Kidney epithelial cell (primary cell): ENCODE data around the gene NSD2. TPM values are rescaled to one million over a fixed set of nuclear protein-coding genes. Genes with fewer than 3 reads are reported as not detected.

Source experiments
- DNase-seq: peaks from one replicate; pipeline ENCODE4 v3.0.0-alpha.2; 2010; ENCODE audit warnings: low read depth
- H3K27me3 ChIP-seq: 2 replicates; pipeline ENCODE4 v1.6.0; 2011; ENCODE audit warnings: low read length; ENCODE audit not compliant: control insufficient read depth, insufficient read depth
- H3K36me3 ChIP-seq: 2 replicates; pipeline ENCODE4 v1.5.1; 2011; ENCODE audit warnings: low read length; ENCODE audit not compliant: control insufficient read depth, insufficient read depth
- H3K4me3 ChIP-seq: 2 replicates; pipeline ENCODE4 v1.5.1; 2011; ENCODE audit warnings: low read depth, mild to moderate bottlenecking, control low read depth, low read length
- total RNA-seq: library from RNA; depleted of rRNA; stranded (reverse); fragments of >200 nt; gene quantifications from 2 replicates; pipeline ENCODE4 v1.2.3, GENCODE V29; 2015
- TF ChIP-seq, protein P1 (sequence below): IDR thresholded peaks from 2 replicates; pipeline ENCODE4 v1.5.1; 2011; ENCODE audit warnings: mild to moderate bottlenecking, moderate library complexity, low read length, control low read depth, inconsistent platforms; ENCODE audit not compliant: insufficient read depth, poor library complexity, severe bottlenecking

The NSD2 gene
- total RNA-seq, 1 donor from 2014 or later = 68.5 TPM

DNA sequence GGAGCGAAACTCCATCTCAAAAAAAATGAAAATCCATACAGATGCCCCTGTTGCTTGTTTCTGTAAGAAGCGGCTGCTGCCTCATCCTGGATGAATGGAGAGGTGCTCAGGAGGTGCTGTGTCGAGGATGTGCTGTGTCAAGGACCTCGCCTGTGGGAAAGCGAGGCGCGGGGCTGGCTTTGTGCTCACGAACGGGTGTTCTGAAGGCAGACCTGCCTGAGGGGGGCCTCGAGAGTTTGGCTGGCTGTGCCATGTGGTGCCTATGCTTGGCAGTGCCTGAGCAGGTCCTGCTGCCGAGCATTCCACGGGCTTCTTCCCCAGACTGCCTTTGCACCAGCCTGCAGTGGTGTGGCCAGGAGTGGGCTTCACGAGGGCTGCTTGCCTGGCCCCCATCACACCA lies 61.5 kb downstream of the NSD2 start:
- Histone ChIP-seq H3K36me3 (peaks cover 4% of the 10 kb centered on the region), H3K27me3 (no peaks in the 10 kb centered on the region), H3K4me3 (no peak overlapping the region)
- TF ChIP-seq, protein P1, sequence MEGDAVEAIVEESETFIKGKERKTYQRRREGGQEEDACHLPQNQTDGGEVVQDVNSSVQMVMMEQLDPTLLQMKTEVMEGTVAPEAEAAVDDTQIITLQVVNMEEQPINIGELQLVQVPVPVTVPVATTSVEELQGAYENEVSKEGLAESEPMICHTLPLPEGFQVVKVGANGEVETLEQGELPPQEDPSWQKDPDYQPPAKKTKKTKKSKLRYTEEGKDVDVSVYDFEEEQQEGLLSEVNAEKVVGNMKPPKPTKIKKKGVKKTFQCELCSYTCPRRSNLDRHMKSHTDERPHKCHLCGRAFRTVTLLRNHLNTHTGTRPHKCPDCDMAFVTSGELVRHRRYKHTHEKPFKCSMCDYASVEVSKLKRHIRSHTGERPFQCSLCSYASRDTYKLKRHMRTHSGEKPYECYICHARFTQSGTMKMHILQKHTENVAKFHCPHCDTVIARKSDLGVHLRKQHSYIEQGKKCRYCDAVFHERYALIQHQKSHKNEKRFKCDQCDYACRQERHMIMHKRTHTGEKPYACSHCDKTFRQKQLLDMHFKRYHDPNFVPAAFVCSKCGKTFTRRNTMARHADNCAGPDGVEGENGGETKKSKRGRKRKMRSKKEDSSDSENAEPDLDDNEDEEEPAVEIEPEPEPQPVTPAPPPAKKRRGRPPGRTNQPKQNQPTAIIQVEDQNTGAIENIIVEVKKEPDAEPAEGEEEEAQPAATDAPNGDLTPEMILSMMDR = no peak
- no peak for DNase-seq

DNA sequence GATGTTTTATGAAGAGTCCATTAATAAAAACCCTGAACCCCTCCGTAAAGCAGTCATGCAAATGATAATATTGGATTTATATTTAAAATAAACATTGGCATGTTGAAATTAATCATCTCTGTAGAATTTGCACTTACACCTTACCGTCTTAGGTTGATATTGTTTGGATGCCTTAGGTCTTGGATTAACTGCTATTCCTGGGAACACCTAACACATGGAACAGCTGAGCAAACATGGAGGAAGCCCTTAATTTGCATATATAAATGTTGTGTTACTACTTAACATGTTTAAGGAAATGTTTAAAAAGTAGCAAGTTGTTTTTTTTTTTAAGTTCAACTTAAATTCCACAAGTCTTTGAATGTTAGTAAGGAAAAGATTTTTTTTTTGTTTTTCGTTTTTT lies 62.5 kb downstream of the NSD2 start:
- Histone ChIP-seq H3K4me3 (no peak overlapping the region), H3K36me3 (peaks cover 4% of the 10 kb centered on the region), H3K27me3 (no peaks in the 10 kb centered on the region)
- TF ChIP-seq, protein P1 = no peak
- no peak for DNase-seq

DNA sequence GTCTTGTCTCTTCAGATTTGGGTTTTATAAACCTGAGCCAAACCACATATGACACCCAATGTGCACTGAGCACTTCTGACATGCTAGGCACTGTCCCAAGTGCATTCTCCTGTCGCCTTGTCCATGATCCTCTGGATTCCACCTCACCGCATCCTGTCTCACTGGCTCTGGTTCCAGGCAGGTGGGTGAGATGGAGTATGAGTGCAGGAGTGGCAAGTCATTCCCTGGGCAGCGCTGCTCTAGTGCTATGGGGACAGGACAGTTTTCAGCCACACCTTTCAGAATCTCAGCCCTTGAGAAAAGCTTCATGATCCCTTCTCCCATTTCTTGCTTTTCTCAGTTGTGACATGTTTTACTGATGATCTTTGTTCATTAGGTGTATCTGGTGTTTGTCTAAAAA lies 66.4 kb downstream of the NSD2 start:
- Histone ChIP-seq H3K36me3 (peaks cover 4% of the 10 kb centered on the region), H3K4me3 (no peak overlapping the region), H3K27me3 (no peaks in the 10 kb centered on the region)
- no peak for DNase-seq
- TF ChIP-seq, protein P1 = no peak

DNA sequence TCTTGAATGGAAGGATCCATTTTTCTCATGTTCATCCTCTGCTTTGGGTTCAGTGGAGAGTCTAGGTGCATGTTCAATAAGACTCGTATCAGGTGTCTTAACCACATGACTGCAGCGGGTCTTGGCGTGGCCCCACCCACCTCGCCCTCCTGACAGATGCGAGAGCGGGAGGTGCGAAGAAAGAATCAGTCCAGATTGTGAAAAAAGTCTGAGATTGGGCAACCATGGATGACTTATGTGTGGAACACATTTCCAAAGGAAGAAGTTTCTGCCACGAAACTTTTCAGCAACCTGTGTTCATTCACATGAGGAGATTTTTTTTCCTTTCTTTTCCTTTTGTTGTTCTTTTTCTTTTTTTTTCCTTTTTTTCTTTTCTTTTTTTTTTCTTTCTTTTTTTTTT lies 66.8 kb downstream of the NSD2 start:
- DNase-seq = no peak
- peaks cover 4% of the 10 kb centered on the region for H3K36me3 ChIP-seq

DNA sequence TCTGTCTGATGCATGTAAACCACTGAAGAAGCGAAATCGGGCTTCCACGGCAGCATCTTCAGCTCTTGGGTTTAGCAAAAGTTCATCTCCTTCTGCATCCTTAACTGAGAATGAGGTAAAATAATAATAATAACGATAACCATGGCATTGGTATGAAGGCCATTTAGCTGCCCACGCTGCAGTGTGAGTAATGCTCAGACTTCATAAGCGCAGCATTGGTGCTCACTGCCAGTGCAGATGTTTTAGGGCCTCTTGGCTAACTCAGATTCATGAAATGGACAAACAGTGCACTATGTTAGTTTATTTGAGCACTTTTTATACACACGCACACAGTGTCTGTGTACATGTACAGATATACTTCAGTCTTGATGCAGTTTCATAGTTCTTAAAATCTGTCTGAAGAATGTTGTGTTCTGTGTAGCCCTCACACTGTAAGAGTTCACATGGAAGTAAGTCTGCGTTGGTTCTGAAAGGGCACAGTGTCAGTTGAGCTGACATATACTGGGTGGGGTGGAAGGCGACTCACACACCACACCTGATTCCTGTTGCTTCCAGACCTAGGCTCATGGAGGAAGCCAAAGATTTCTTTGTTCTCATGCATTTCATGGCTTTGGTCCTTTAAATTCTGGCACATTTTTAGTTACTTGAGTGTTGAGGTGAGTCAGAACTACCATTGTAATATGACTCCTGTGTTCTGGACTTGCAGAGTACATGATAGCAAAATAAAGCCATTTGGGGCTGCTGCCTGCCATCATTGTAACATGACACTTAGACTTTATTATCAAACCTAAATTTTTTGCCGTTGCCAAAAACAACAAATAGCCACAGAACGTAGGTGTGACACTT lies 68.7 kb downstream of the NSD2 start:
- Histone ChIP-seq H3K4me3 (no peak overlapping the region), H3K36me3 (peaks cover 3% of the 10 kb centered on the region), H3K27me3 (no peaks in the 10 kb centered on the region)
- TF ChIP-seq, protein P1 = no peak
- DNase-seq = peak; percentile 72

More for the DNA sequence above, 66.8 kb downstream of the NSD2 start:
- H3K4me3 ChIP-seq = no peak overlapping the region
- TF ChIP-seq, protein P1 = no peak
- H3K27me3 ChIP-seq = no peaks in the 10 kb centered on the region

DNA sequence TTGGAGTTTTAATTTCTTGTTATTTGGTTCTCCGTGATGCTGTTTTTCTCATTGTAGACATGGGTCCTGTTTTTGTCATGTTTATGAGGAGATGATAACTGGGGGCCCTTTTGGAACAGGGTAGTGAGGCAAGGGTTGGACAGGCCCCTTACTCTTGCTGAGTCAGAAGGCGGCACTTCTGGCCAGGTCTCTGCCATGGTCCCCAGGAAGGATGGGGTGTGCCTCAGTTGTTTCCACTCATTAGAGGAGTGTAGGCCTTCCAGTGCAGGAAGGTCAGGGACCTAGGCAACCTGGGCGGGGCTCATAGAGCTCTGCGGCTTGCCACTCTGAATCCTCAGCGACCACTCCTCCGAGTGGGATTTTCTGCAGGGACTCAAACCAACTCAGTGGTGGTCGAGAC lies 69.4 kb downstream of the NSD2 start:
- Histone ChIP-seq H3K27me3 (no peaks in the 10 kb centered on the region), H3K4me3 (no peak overlapping the region), H3K36me3 (no peaks in the 10 kb centered on the region)
- no peak for DNase-seq
- TF ChIP-seq, protein P1 = no peak
